GM11168 (cell line): ENCODE measurements around the gene GPR183.
"Not testable (repeated sequence)": the region's sequence is repeated elsewhere in the genome, so short reads cannot be mapped to it uniquely, and the experiment has no call there.

Experiments used
- in situ Hi-C: fragments of 300-500 bp; cut with MboI; formaldehyde crosslinking; loops from one replicate; pipeline ENCODE4 v1.12.0; 2022; ENCODE audit warnings: low sequenced_read_pairs; ENCODE audit not compliant: unreplicated experiment

GPR183 gene

DNA sequence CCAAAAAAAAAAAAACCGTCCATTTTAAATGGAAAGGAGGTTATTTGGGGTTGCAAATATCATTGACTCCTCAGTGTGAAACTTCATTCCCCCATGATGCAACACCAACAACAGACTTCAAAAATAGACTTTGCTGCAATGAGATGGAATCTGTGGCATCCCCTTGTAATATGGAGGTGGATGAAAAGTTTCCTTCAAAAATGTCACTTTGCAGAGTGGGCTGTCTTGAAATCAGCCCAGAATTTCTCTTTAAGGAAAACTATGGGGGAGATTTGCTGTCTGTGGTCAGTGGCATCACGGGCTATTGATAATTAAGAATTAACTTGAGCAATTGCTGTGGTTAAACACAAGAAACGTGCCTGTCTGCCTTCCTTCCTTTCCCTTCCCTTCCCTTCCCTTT lies 50.5 kb downstream of the GPR183 start:
- in situ Hi-C loops = loop anchor here (25.0 kb wide), 1 partner anchor 394 kb away; no protein-coding TSS in a partner anchor

DNA sequence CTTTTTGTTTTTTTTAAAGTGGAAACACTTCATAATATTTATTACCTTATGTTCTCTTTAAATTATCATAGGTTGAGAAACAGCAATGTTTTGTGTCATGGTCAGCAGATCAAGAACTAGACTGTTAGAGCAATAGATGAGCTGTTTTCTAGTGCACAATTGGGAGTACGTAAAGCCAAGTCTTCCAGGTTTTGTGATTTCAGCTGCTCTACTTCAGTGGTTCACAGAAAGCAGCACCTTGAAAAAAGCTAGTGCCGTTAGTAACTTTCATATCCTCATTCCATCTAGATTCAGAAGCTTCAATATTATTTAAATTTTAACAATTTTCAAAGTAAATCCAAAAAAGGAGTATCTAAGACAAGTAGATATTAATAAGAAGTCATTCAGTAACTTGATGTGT lies 50.9 kb downstream of the GPR183 start:
- in situ Hi-C loops = loop anchor here (25.0 kb wide), 1 partner anchor 394 kb away; no protein-coding TSS in a partner anchor

DNA sequence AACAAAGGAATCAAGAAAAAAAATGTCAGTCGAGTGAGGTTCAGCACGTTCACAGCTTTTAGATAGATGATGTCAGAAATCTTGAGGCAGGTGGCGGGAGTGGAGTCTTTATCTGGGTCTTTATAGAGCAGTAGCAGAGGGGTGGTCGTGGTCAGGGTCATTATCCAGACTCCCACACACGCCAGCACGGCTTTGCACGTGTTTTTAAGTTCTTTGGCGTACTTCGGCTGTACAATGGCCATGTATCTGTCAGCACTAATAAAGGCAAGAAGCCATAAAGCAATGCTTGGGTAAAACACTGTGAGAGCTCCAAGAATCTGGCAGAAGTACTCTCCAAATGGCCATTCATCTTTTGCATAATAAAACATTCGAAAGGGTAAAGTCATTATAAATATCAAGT lies 51.9 kb downstream of the GPR183 start:
- in situ Hi-C loops = loop anchor here (25.0 kb wide), 1 partner anchor 393 kb away; no protein-coding TSS in a partner anchor

DNA sequence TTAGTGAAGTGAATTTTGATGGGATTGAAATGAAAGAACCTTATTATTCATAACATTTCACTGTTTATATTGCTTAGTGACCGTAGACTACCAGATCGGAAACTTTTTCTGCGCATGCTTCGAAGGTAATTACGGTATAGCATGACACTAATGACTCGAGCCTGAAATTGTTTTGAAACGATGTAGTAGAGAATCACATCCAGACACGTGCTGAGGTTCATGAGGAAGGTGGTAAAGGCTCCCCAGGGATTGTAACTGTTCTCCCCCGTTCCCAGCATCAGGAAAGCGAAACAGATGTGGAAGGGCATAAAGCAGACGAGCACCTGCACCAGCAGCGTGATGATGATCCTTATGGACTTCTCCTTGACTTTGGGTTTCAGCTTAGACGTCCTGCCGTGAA lies 52.4 kb downstream of the GPR183 start:
- in situ Hi-C loops = loop anchor here (25.0 kb wide), 1 partner anchor 393 kb away; no protein-coding TSS in a partner anchor

DNA sequence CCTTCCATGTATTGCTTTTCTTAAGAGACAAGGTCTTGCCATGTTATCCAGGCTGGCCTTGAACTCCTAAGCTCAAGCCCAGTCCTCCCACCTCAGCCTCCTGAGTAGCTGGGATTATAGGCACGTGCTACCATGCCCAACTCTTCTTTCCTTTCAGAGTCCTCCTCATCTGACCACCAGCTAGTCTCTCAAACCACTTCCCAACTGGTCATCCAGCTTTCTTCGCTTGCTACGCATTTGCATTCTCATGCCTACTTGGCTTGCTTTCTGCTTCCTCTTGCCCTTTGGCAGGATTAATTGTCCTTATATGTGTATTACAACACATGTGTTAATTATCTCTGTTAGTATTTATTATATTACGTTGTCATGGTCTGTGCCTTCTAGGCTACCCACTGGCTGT lies 55.3 kb downstream of the GPR183 start:
- in situ Hi-C loops = loop anchor here (25.0 kb wide), 1 partner anchor 390 kb away; no protein-coding TSS in a partner anchor

DNA sequence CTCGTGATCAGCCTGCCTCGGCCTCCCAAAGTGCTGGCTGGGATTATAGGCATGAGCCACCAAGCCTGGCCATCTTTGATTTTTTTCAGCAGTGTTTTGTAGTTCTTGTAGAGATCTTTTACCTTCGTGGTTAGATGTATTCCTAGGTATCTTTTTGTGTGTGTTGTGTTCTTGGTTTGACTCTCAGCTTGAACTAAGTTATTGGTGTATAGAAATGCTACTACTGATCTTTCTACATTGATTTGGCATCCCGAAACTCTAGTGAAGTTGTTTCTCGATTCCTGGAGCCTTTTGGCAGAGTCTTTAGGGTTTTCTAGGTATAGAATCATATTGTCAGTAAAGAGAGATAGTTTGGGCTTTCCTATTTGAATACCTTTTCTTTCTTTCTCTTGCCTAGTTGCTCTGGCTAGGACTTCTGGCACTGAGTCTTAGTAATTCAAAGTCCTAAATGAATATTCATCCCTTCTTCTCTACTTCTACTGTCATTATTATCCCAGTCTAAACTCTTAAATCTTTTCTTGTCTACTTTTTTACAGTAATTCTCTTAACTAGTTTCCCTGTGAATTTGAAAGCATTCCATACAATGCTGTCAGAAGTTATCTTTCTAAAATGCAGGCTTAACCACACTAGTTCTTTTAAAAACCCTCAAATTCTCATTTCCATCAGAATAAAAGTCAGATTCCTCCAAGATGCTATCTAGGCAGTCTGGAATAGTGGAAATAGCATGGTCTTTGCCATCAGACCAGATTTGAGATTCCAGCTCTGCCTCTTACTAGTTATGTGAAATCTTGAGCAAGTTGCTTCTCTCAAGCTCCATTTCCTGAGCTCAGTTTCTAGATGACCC lies 56.0 kb downstream of the GPR183 start:
- in situ Hi-C loops = loop anchor here (25.0 kb wide), 1 partner anchor 389 kb away; no protein-coding TSS in a partner anchor

DNA sequence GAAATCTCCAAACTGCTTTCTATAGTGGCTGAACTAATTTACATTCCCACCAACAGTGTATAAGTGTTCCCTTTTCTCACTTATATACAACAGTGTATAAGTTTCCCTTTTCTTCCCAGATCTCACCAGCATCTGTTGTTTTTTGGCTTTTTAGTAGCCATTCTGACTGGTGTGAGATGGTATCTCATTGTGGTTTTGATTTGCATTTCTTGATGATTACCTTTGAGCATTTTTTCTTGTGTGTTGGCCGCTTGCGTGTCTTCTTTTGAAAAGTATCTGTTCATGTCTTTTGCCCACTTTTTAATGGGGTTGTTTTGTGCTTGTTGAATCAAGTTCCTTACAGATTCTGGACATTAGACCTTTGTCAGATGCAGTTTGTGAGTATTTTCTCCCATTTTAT lies 57.6 kb downstream of the GPR183 start:
- in situ Hi-C loops = loop anchor here (25.0 kb wide), 1 partner anchor 387 kb away; no protein-coding TSS in a partner anchor

DNA sequence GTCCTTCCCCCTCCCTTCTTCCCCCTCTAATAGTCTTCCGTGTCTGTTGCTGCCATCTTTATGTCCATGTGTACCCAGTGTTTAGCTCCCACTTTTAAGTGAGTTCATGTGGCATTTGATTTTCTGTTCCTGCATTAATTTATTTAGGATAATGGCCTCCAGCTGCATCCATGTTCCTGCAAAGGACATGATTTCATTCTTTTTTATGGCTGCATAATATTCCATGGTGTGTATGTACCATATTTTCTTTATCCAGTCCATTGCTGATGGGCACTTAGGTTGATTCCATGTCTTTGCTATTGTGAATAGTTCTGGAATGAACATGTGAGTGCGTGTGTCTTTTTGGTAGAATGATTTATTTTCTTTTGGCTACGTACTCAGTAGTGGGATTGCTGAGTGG lies 58.0 kb downstream of the GPR183 start:
- in situ Hi-C loops = not testable (repeated sequence)

DNA sequence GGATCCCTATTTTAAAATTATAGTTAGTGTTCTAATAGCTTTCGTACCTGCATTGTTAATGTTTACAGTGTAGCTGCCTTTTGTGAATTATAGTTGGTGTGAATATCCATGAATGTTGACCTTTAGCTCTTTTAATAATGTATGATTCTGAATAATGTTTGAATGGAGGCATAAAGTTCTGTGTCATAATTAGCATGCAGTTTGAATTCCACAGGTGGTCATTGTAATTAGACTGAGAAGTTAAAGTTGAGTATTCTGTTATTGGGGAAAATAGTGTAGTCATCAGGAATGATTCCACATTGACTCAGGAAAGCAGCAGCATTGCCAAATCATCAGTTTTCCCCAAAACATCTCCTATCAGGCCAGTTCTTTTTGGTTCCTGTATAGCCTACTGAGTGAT lies 61.1 kb downstream of the GPR183 start:
- in situ Hi-C loops = no loop called here
